HuH-7.5 (cell line): ENCODE data around the gene HIVEP3.

Experiments
- DNase-seq: peaks from one replicate; pipeline ENCODE4 v3.0.0; 2011; ENCODE audit warnings: low spot score

The HIVEP3 gene

GRCh38 chr1:41481109-41481775 lies 437.5 kb downstream of the HIVEP3 start:
- no peak for DNase-seq

GRCh38 chr1:41480204-41481108 lies 438.3 kb downstream of the HIVEP3 start:
- DNase-seq = no peak

- DNase-seq = no peak
Measured at GRCh38 chr1:41479808-41480160, 438.9 kb downstream of the HIVEP3 start.

- no peak for DNase-seq
Measured at GRCh38 chr1:41479000-41479807, 439.5 kb downstream of the HIVEP3 start.

GRCh38 chr1:41478118-41478748 lies 440.5 kb downstream of the HIVEP3 start:
- no peak for DNase-seq

GRCh38 chr1:41476807-41477361 lies 441.8 kb downstream of the HIVEP3 start:
- no peak for DNase-seq

- no peak for DNase-seq
Measured at GRCh38 chr1:41475859-41476567, 442.7 kb downstream of the HIVEP3 start.

- no peak for DNase-seq
Measured at GRCh38 chr1:41475346-41475745, 443.4 kb downstream of the HIVEP3 start.

- no peak for DNase-seq
Measured at GRCh38 chr1:41474490-41475271, 444.0 kb downstream of the HIVEP3 start.

GRCh38 chr1:41473738-41474362 lies 444.9 kb downstream of the HIVEP3 start:
- no peak for DNase-seq

- no peak for DNase-seq
Measured at GRCh38 chr1:41471658-41472057, 447.1 kb downstream of the HIVEP3 start.

- DNase-seq = no peak
Measured at GRCh38 chr1:41469706-41470105, 449.0 kb downstream of the HIVEP3 start.

- DNase-seq = no peak
Measured at GRCh38 chr1:41468122-41468762, 450.5 kb downstream of the HIVEP3 start.

GRCh38 chr1:41467673-41468072 lies 451.0 kb downstream of the HIVEP3 start:
- no peak for DNase-seq

- no peak for DNase-seq
Measured at GRCh38 chr1:41466146-41466545, 452.6 kb downstream of the HIVEP3 start.

- no peak for DNase-seq
Measured at GRCh38 chr1:41465741-41466140, 453.0 kb downstream of the HIVEP3 start.

- DNase-seq = no peak
Measured at GRCh38 chr1:41464885-41465284, 453.8 kb downstream of the HIVEP3 start.

GRCh38 chr1:41463516-41463915 lies 455.2 kb downstream of the HIVEP3 start:
- no peak for DNase-seq

GRCh38 chr1:41462680-41463004 lies 456.1 kb downstream of the HIVEP3 start:
- DNase-seq = no peak
